OCI-LY3 (cell line): ENCODE measurements around the gene PDE4C.

ENCODE experiments used
- CTCF ChIP-seq: fragments of 200-600, 300-600 bp; sonication (generic); IDR thresholded peaks from 2 replicates; pipeline ENCODE4 v1.5.1; 2014; ENCODE audit warnings: antibody characterized with exemption, low read length, low read depth
- EZH2phosphoT487 ChIP-seq: fragments of 200-600 bp; shearing (Covaris generic); IDR thresholded peaks from 2 replicates; pipeline ENCODE4 v1.6.1; 2018; ENCODE audit warnings: antibody characterized with exemption, mixed run types, low read depth

- TF ChIP-seq CTCF = no peak
- no peak for TF ChIP-seq EZH2phosphoT487
Measured at GRCh38 chr19:18259893-18260292, 33.7 kb upstream of the PDE4C start.
